Measurements from ENCODE around the gene PHKA2. TPM values are rescaled to one million over a fixed set of nuclear protein-coding genes. Genes with fewer than 3 reads are reported as not detected.

Gene PHKA2
- total RNA-seq, 1 donor from 2014 or later = 22.0 TPM

DNA sequence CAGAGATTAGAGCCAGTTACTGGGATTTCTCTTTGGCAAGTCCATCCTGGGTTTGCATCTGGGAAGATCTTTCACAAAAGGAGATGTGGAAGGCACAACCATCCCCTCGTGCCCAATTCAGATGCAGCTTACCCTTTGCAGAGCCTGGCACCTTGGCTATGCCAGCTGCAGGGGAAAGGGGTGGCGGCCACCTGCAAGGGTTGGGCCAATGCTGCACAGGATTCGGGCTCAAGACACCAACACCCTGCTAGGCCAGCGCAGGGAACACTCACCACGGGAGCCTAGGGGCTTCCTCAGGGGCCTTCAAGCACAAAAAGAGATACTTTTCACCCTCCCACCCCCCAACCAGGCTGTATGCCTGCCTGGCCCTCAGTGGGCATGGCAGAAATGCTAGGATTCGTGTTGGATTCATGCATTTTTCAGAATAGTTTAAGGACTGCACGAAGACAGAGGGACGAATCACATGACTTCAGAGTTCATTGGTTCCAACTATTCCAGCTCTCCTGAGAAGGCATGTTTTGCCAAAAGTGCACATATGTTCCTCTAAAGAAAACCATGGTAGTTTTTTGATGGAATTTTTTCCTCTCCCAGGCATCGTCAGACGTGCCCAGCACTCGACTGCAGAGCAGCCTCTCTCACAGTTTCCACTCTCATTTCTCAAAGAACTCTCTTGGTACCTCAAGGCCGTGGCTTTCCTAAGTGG, 94.4 kb downstream of the PHKA2 start:
- H3K4me3 Mint-ChIP-seq (ENCODE audit: low read depth) = no peak overlapping the region
- DNase-seq (ENCODE audit: low spot score) = no peak
- intact Hi-C loops (cut with micrococcal nuclease) = loop anchor here (10.0 kb wide), 2 partner anchors 215 to 445 kb away; partner anchors contain the start of gene RS1
- no peaks in the 10 kb centered on the region for H3K27me3 Mint-ChIP-seq (ENCODE audit: low read depth)
- H3K36me3 Mint-ChIP-seq (ENCODE audit: low read depth) = no peaks in the 10 kb centered on the region
- no peaks in the 10 kb centered on the region for H3K9me3 Mint-ChIP-seq
- no peak overlapping the region for H3K27ac Mint-ChIP-seq
- H3K4me1 Mint-ChIP-seq (ENCODE audit: low read depth) = peaks cover 18% of the 10 kb centered on the region

DNA sequence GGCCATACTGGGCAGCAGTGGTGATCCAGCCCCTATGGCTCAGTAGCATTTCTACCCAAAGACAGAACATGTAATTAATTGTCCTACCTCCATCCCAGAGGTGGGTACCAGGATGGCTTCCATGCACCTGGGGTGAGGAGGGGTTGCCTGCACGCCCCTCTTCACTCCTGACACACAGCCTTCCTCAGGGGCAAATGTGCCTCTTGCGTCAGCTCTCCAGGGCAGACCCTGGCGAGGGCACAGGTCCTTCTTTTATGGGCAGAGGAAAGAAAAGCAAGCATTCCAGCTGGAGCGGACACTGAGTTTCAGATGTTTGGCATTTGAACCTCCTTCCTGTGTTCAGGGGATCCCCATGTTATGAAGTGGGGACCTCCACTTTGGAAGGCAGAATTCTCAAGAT, 95.6 kb downstream of the PHKA2 start:
- intact Hi-C loops (cut with micrococcal nuclease) = loop anchor here (10.0 kb wide), 2 partner anchors 213 to 447 kb away; partner anchors contain the start of gene RS1
- Mint-ChIP-seq H3K27ac (no peak overlapping the region), H3K27me3 (ENCODE audit: low read depth) (no peaks in the 10 kb centered on the region), H3K4me3 (ENCODE audit: low read depth) (no peak overlapping the region), H3K4me1 (ENCODE audit: low read depth) (peaks cover 18% of the 10 kb centered on the region), H3K9me3 (no peaks in the 10 kb centered on the region), H3K36me3 (ENCODE audit: low read depth) (no peaks in the 10 kb centered on the region)
- no peak for DNase-seq (ENCODE audit: low spot score)

DNA sequence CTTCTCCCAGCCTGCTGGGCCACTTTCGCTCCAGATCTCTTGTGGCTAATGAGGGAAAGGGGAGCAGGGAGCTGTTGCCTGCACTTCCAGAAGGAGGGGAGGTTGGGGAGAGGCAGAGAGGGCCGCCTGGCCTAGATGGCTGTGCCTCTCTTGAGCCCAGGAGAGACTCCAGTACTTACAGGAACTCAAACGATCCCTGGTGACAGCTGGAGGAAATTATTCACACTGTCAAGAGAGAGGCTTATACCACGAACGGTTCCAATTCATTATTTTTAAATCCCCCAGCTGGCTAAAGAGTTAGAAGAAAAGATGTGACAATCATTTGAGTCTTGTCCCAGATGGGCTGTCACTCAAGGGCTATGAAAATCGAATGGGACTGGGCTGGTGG, 96.1 kb downstream of the PHKA2 start:
- H3K36me3 Mint-ChIP-seq (ENCODE audit: low read depth) = no peaks in the 10 kb centered on the region
- no peaks in the 10 kb centered on the region for H3K27me3 Mint-ChIP-seq (ENCODE audit: low read depth)
- no peak for DNase-seq (ENCODE audit: low spot score)
- intact Hi-C loops (cut with micrococcal nuclease) = loop anchor here (2.0 to 10.0 kb wide), 3 partner anchors 213 to 463 kb away; partner anchors contain the start of genes CDKL5 and RS1
- no peak overlapping the region for H3K27ac Mint-ChIP-seq
- H3K9me3 Mint-ChIP-seq = no peaks in the 10 kb centered on the region
- H3K4me1 Mint-ChIP-seq (ENCODE audit: low read depth) = peaks cover 18% of the 10 kb centered on the region
- no peak overlapping the region for H3K4me3 Mint-ChIP-seq (ENCODE audit: low read depth)

DNA sequence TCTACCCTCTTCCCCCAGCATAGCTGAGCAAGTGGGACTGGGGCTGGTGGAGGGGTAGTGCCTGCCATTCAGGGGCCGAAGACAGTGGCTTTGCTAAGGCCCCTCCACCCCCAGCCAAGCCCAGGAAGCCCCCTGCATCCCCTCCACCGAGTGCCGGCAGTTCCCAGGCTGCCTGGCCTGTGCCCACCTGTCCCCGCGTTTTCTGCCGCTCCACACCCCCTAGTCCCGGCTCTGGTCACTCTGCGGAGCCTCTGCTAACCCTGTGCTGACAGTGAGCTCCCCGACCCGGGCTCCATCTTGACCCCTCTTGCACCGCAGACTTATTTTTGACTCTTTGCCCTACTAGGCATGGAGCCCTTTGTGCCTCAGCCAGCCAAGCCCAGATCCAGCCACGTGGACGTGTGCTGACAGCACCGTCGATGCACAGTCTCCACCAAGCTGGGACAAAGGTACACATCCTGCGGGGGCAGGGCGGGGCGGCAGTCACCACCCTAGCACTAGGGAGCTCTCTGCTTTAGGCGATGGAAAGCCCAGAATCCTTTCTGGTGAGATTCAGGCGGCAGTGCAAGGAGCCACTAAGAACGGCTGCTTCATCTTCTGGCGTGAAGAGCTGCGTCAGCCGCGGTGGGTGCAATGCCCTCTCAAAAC, 96.6 kb downstream of the PHKA2 start:
- peak overlapping the region; percentile 38 for H3K4me3 Mint-ChIP-seq (ENCODE audit: low read depth)
- no peaks in the 10 kb centered on the region for H3K27me3 Mint-ChIP-seq (ENCODE audit: low read depth)
- H3K9me3 Mint-ChIP-seq = no peaks in the 10 kb centered on the region
- peaks cover 18% of the 10 kb centered on the region for H3K4me1 Mint-ChIP-seq (ENCODE audit: low read depth)
- no peaks in the 10 kb centered on the region for H3K36me3 Mint-ChIP-seq (ENCODE audit: low read depth)
- DNase-seq (ENCODE audit: low spot score) = no peak
- intact Hi-C loops (cut with micrococcal nuclease) = loop anchor here (2.0 to 10.0 kb wide), 3 partner anchors 212 to 462 kb away; partner anchors contain the start of genes CDKL5 and RS1
- peak overlapping the region; percentile 84 for H3K27ac Mint-ChIP-seq

DNA sequence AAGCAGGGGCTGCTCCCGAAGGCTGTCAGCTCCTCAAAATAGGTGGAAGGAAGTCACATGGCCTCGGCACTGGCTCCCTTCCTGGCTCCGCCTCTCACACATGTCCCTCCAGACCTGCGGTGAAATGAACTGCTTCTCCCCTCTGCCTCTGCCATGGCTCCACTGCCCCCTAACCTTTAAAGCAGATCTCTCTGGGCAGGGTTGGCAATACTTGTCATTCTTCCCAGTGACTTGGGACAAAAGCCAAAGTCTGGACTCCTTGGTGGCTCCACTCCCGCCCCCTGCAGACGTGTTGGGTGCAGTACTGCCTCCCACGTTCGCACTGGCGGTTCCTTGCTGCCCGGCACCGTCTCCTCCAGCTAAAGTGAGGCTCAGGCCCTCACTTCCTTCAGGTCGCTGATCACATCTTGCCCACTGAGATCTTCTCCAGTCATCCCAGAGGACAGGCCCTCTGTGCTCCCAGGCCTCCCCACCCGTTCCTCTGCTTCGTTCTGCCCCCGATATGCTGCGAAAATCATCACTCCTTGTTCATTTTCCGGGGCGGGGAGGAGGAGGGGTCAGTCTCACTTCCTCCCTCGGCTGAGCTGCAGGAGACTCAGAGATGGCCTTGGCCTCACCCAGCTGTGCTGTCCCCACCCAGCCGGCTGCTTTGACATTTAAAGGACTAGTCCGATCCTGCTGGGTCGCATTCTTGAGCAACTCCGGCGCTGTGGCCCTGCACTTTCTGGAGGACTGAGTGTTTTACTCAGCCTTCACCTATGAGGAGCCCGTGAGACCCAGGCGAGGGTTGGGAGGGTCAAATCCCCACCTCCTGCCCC, 97.4 kb downstream of the PHKA2 start:
- Mint-ChIP-seq H3K27ac (peak overlapping the region; percentile 84), H3K36me3 (ENCODE audit: low read depth) (no peaks in the 10 kb centered on the region), H3K4me3 (ENCODE audit: low read depth) (peak overlapping the region; percentile 84), H3K9me3 (no peaks in the 10 kb centered on the region), H3K27me3 (ENCODE audit: low read depth) (no peaks in the 10 kb centered on the region), H3K4me1 (ENCODE audit: low read depth) (peaks cover 18% of the 10 kb centered on the region)
- DNase-seq (ENCODE audit: low spot score) = peak; percentile 17
- intact Hi-C loops (cut with micrococcal nuclease) = loop anchor here (2.0 to 10.0 kb wide), 3 partner anchors 212 to 462 kb away; partner anchors contain the start of genes CDKL5 and RS1

DNA sequence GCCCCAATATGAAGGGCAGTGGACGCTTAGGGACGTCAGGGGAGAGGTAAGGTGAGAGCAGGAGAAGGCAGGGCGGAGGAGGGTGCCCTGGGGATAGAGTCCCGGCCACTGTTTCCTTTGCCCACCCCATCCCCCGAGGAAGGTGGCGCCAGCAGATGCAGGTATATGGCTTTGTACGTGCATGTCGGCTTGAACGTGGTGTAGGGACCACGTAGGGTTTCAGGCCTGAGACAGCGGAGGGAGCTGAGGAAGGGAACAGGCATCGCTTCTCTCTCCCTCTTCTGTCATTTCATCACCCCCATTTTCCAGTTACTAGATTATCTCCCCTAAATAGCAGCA, 97.9 kb downstream of the PHKA2 start:
- H3K4me3 Mint-ChIP-seq (ENCODE audit: low read depth) = peak overlapping the region; percentile 84
- H3K27ac Mint-ChIP-seq = peak overlapping the region; percentile 84
- no peak for DNase-seq (ENCODE audit: low spot score)
- H3K4me1 Mint-ChIP-seq (ENCODE audit: low read depth) = peaks cover 18% of the 10 kb centered on the region
- intact Hi-C loops (cut with micrococcal nuclease) = loop anchor here (2.0 to 10.0 kb wide), 3 partner anchors 211 to 461 kb away; partner anchors contain the start of genes CDKL5 and RS1
- no peaks in the 10 kb centered on the region for H3K36me3 Mint-ChIP-seq (ENCODE audit: low read depth)
- H3K9me3 Mint-ChIP-seq = no peaks in the 10 kb centered on the region
- no peaks in the 10 kb centered on the region for H3K27me3 Mint-ChIP-seq (ENCODE audit: low read depth)

DNA sequence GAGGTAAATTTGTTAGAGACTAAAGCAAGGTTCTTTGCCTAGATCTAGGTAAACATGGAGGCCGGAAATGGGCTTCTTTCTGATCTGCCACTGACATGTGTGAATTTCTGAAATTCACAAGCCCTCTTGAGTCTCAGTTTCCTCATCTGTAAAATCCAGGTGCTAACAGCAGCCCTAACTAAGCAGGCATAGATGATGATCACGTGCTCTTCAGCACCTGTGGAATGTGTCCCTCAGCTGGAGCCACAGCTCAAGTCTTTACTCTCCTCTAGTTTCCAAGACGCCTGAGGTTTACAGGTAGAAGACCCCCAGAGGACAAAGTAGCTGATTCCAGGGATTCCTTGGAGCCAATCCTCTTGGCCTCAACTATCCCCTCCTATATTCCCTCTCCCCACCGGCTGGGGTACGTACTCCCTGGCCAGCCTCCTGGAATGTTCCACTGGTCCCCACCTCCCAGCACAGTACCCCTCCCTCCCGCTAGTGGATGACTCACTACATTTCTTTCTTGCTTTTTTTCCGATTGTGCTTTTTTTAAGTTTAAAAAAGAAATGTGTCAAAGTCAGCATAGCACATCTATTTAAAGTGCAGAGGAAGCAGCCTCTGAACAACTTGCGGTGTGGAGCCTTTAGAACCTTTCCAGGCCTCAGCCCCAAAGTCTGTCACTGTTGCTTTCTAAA, 98.4 kb downstream of the PHKA2 start:
- no peaks in the 10 kb centered on the region for H3K27me3 Mint-ChIP-seq (ENCODE audit: low read depth)
- peak overlapping the region; percentile 84 for H3K4me3 Mint-ChIP-seq (ENCODE audit: low read depth)
- DNase-seq (ENCODE audit: low spot score) = no peak
- intact Hi-C loops (cut with micrococcal nuclease) = loop anchor here (2.0 to 10.0 kb wide), 3 partner anchors 211 to 461 kb away; partner anchors contain the start of genes CDKL5 and RS1
- H3K36me3 Mint-ChIP-seq (ENCODE audit: low read depth) = no peaks in the 10 kb centered on the region
- H3K9me3 Mint-ChIP-seq = no peaks in the 10 kb centered on the region
- peaks cover 18% of the 10 kb centered on the region for H3K4me1 Mint-ChIP-seq (ENCODE audit: low read depth)
- H3K27ac Mint-ChIP-seq = peak overlapping the region; percentile 84

DNA sequence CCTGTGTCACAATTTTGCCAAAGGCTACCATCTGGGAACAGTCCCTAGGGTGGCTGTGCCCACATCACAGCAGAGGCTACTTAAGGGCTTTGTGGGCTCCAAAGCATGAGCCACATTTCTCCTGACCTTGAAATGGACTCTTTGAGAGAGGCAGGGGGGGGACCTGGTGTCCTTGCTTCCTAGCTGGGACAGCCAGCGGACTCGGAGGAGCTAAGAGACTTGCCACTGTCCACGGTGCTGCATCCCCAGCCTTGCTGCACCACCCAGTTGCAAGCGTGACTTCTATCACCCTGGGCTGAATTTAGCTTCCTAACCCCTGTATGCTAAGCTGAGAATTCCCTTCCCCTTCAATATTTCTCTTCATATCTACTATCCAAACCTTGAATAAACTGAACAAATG, 99.0 kb downstream of the PHKA2 start:
- peaks cover 18% of the 10 kb centered on the region for H3K4me1 Mint-ChIP-seq (ENCODE audit: low read depth)
- no peak for DNase-seq (ENCODE audit: low spot score)
- no peaks in the 10 kb centered on the region for H3K9me3 Mint-ChIP-seq
- H3K36me3 Mint-ChIP-seq (ENCODE audit: low read depth) = no peaks in the 10 kb centered on the region
- H3K27me3 Mint-ChIP-seq (ENCODE audit: low read depth) = no peaks in the 10 kb centered on the region
- no peak overlapping the region for H3K27ac Mint-ChIP-seq
- H3K4me3 Mint-ChIP-seq (ENCODE audit: low read depth) = no peak overlapping the region
- intact Hi-C loops (cut with micrococcal nuclease) = loop anchor here (10.0 kb wide), 2 partner anchors 210 to 450 kb away; partner anchors contain the start of gene RS1

DNA sequence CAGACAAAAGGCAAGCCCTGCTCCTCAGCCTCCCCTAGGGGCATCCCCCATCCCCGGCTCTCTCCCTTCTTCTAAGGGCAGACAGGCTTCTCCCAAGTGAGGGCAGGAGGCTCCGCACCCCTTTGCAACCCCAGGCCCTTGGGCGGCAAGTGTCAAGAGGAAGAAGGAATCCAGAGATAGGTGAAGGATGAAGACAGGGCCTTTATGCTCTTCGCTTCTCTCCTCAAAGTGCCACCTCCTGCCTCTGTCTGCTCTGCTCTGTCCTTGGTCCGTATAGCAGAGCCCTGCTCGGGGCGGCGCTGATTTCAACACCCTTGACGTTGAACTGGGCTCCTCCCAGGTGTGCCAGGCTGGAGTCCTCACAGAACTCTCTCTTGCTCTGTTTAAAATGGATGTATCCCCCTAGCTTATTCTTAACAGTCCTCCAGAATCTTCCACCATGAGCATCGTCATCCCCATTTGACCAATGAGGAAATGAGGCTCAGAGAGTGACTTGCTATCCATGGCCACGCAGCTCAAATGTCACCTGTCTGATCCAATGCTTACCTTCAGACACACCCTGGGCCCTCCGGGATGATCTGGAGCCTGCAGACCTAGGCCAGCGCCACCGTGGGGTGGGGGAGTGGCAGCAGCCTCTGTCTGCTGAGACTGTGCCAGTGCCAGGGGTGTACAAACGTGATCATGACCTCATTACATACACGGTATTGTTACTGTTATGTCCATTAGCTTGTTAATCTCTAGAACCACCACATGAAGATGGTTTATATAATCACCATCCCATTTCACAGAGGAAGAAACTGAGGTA, 99.8 kb downstream of the PHKA2 start:
- Mint-ChIP-seq H3K27me3 (ENCODE audit: low read depth) (no peaks in the 10 kb centered on the region), H3K27ac (no peak overlapping the region), H3K4me1 (ENCODE audit: low read depth) (peaks cover 18% of the 10 kb centered on the region), H3K4me3 (ENCODE audit: low read depth) (no peak overlapping the region), H3K9me3 (no peaks in the 10 kb centered on the region), H3K36me3 (ENCODE audit: low read depth) (no peaks in the 10 kb centered on the region)
- no peak for DNase-seq (ENCODE audit: low spot score)
- intact Hi-C loops (cut with micrococcal nuclease) = loop anchor here (10.0 kb wide), 2 partner anchors 209 to 451 kb away; partner anchors contain the start of gene RS1

DNA sequence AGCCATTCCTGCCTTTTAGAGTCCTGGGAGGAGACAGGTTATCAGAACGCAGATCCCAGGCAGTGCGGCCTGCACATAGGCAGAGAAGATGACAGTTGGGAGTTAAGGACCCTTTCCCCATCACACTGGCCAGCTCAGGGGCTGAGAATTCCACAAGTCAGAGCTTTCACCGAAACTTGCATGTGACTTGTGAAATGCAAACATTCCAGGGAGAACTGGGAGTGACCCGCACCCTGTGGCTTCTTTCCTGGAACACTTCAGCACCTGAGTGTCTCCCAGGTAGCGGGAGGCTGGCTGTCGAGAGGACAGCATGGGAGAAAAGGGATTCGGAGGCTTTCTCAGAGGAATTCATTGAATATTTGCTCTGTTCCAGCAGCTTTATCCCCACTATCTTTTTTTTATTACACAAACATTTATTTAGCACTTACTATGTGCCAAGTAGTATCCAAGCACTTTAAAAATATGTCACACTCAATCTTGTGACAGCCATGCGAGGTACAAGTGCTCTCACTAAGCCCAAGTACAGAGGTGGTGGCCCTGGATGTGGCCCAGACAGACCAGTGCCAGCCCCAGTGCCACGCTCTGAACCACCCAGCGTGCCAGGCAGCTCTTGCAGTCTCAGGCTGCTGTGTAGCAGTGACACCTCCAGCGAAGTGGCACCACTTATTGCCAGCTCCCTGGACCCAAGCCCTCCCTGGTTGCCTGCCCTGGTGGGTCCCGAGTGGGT, 100.5 kb downstream of the PHKA2 start:
- peaks cover 18% of the 10 kb centered on the region for H3K4me1 Mint-ChIP-seq (ENCODE audit: low read depth)
- no peak overlapping the region for H3K4me3 Mint-ChIP-seq (ENCODE audit: low read depth)
- H3K27me3 Mint-ChIP-seq (ENCODE audit: low read depth) = no peaks in the 10 kb centered on the region
- no peaks in the 10 kb centered on the region for H3K9me3 Mint-ChIP-seq
- H3K36me3 Mint-ChIP-seq (ENCODE audit: low read depth) = no peaks in the 10 kb centered on the region
- intact Hi-C loops (cut with micrococcal nuclease) = loop anchor here (10.0 kb wide), 2 partner anchors 209 to 451 kb away; partner anchors contain the start of gene RS1
- no peak for DNase-seq (ENCODE audit: low spot score)
- no peak overlapping the region for H3K27ac Mint-ChIP-seq

DNA sequence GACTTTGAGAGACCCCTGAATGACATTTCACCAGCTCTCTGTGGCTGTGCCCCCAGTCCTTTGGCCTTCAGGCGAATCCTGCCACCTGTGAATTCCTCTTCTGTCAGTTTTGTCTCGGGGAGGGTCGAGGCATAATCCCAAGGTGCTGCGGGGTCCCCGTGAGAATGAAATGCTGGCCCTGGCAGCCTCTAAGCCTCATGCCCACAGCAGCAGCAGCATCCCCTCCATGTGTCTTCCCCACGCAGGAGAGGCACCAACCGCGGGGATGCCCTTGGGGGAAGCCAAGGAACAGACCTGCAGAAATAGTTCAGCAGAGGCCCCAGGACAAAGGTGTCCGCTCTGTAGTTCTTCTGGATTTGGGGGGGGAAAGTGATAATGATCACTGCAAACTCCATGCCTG, 104.8 kb downstream of the PHKA2 start:
- no peak for DNase-seq (ENCODE audit: low spot score)
- intact Hi-C loops (cut with micrococcal nuclease) = no loop called here
- Mint-ChIP-seq H3K4me3 (ENCODE audit: low read depth) (no peak overlapping the region), H3K4me1 (ENCODE audit: low read depth) (no peaks in the 10 kb centered on the region), H3K9me3 (no peaks in the 10 kb centered on the region), H3K27me3 (ENCODE audit: low read depth) (no peaks in the 10 kb centered on the region), H3K27ac (no peak overlapping the region), H3K36me3 (ENCODE audit: low read depth) (no peaks in the 10 kb centered on the region)
